HepG2 (cell line): Measurements from ENCODE around the gene METAP1D. TPM values are rescaled to one million over a fixed set of nuclear protein-coding genes. Genes with fewer than 3 reads are reported as not detected.

Experiments used
- ERF ChIP-seq: IDR thresholded peaks from 2 replicates; pipeline ENCODE4 v1.6.1; 2018; ENCODE audit warnings: missing biosample characterization, missing genetic modification reagents
- FOXK1 ChIP-seq: sonication (generic); formaldehyde crosslinking; IDR thresholded peaks from 2 replicates; pipeline ENCODE4 v1.4.0; 2020; ENCODE audit warnings: low read depth, missing genetic modification reagents, borderline replicate concordance
- KMT2B ChIP-seq: IDR thresholded peaks from 2 replicates; pipeline ENCODE4 v1.6.1; 2016; ENCODE audit warnings: missing genetic modification reagents, missing compliant biosample characterization
- PPARG ChIP-seq: conservative IDR thresholded peaks from 2 replicates; pipeline ENCODE4 v1.6.1; 2016; ENCODE audit warnings: missing biosample characterization, missing genetic modification reagents
- RBM22 ChIP-seq: fragments of 200-400 bp; formaldehyde crosslinking; optimal IDR thresholded peaks from 2 replicates; pipeline ENCODE3; 2017; ENCODE audit warnings: mild to moderate bottlenecking, low read length, moderate library complexity
- TBX2 ChIP-seq: sonication (generic); formaldehyde crosslinking; IDR thresholded peaks from 2 replicates; pipeline ENCODE4 v1.5.0; 2020; ENCODE audit warnings: missing genetic modification reagents, mild to moderate bottlenecking, borderline replicate concordance
- ZNF430 ChIP-seq: sonication (generic); formaldehyde crosslinking; IDR thresholded peaks from 2 replicates; pipeline ENCODE4 v1.9.0; 2021; ENCODE audit warnings: mild to moderate bottlenecking, missing genetic modification reagents
- ZNF724P ChIP-seq: sonication (generic); formaldehyde crosslinking; IDR thresholded peaks from 2 replicates; pipeline ENCODE4 v1.8.0; 2022; ENCODE audit warnings: missing genetic modification reagents, borderline replicate concordance
- polyA plus RNA-seq, 8 experiments: library from polyadenylated mRNA; depleted of rRNA in 3 of 8; stranded (reverse) in 7 of 8; unstranded in 1 of 8; fragments of >200 nt; fragmentation: Illumina TruSeq in 4 of 8; extraction: Trizol in 4 of 8; gene quantifications; 2 replicates each; pipeline versions ENCODE4 v1.2.1 to v1.2.3, GENCODE V29; 2011 to 2016; ENCODE audit warnings: low read depth in 4 of 8, missing spikeins in 1 of 8, mixed read lengths in 1 of 8; ENCODE audit not compliant: insufficient read depth in 1 of 8
- total RNA-seq, 5 experiments: library from RNA; depleted of rRNA; stranded (reverse); fragments of >200 nt; fragmentation: Illumina TruSeq; extraction: Trizol; gene quantifications; 2 replicates each; pipeline ENCODE4 v1.2.3, GENCODE V29; 2016; ENCODE audit warnings: low read depth in 1 of 5
- TF ChIP-seq, protein P1 (sequence below): sonication (generic); formaldehyde crosslinking; IDR thresholded peaks from 2 replicates; pipeline ENCODE4 v1.4.0; 2020; ENCODE audit warnings: mild to moderate bottlenecking, missing genetic modification reagents, borderline replicate concordance
- TF ChIP-seq, protein P2 (sequence below): IDR thresholded peaks from 2 replicates; pipeline ENCODE4 v1.6.1; 2016; ENCODE audit warnings: mild to moderate bottlenecking, missing biosample characterization, missing genetic modification reagents
- TF ChIP-seq, protein P3 (sequence below): sonication (generic); formaldehyde crosslinking; IDR thresholded peaks from 2 replicates; pipeline ENCODE4 v1.4.0; 2020; ENCODE audit warnings: mild to moderate bottlenecking, missing genetic modification reagents
- TF ChIP-seq, protein P4 (sequence below): IDR thresholded peaks from 2 replicates; pipeline ENCODE4 v1.6.1; 2012; ENCODE audit warnings: inconsistent platforms
- TF ChIP-seq, protein P5 (sequence below): sonication (generic); formaldehyde crosslinking; IDR thresholded peaks from 2 replicates; pipeline ENCODE4 v1.4.0; 2020; ENCODE audit warnings: missing genetic modification reagents
- TF ChIP-seq, protein P6 (sequence below): sonication (generic); formaldehyde crosslinking; IDR thresholded peaks from 2 replicates; pipeline ENCODE4 v1.5.0; 2020; ENCODE audit warnings: missing genetic modification reagents, mild to moderate bottlenecking, borderline replicate concordance

METAP1D gene
- total and polyA plus RNA-seq, 2 of the 13 experiments (the other 11 are each of a cell fraction or from before 2014, with no cell fraction given) = 14.7 to 21.6 TPM

DNA sequence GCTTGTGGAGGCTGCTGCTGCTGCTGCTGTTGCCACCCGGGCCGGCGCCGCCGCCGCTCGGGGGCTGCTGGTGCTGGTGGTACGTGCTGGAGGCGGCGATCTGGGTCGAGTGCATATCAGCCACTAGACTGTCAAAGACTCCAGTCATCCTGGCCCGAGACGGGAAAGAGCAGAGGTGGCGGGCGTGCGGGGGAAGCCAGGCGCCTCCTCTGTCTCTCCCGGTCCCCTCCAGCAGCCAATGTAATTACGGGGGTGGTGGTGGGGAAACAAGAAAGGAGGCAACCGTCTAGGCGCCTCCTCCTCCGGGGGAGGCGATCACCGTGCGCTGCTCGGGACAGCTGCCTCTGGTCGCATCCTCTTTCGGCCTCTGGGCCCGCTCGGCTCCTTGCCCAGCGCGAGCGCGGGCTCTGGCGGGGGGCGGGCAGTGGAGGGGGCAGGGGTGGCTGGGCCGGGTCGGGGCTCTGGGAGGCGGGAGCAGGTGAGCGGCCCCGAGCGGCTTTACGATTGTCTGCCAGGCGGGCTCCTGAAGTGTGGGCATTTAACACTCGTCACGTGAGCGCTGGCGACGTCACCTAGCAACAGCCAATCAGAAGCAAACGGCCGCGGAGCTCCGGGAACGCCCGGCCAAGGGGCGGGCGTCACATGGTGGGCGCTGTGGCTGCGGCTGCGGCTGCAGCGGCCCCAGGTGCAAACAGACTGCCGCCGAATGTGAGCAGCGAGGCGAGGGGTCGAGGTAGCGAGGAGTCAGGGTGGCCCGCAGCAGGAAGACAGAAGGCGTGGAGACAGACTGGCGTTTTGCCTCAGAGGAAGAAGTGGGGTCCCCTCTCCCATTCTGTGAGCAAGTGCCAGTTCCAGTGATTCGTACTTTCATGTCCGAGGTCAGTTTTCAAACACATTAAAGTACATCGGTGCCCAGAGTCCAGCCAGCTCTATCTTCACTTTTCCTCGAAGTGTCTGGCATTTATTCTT, 102.9 kb downstream of the METAP1D start, which contains the start of gene DLX2 (continued):
- TF ChIP-seq, protein P1, sequence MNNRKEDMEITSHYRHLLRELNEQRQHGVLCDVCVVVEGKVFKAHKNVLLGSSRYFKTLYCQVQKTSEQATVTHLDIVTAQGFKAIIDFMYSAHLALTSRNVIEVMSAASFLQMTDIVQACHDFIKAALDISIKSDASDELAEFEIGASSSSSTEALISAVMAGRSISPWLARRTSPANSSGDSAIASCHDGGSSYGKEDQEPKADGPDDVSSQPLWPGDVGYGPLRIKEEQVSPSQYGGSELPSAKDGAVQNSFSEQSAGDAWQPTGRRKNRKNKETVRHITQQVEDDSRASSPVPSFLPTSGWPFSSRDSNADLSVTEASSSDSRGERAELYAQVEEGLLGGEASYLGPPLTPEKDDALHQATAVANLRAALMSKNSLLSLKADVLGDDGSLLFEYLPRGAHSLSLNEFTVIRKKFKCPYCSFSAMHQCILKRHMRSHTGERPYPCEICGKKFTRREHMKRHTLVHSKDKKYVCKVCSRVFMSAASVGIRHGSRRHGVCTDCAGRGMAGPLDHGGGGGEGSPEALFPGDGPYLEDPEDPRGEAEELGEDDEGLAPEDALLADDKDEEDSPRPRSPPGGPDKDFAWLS (CRISPR knock-in tag) = no peak; the same call in 1 of the 2 replicates
- TF ChIP-seq ZNF724P = peak; percentile 96
- TF ChIP-seq TBX2 (CRISPR knock-in tag) = peak; percentile 75
- peak; percentile 80 for TF ChIP-seq KMT2B (CRISPR knock-in tag)
- TF ChIP-seq, protein P2, sequence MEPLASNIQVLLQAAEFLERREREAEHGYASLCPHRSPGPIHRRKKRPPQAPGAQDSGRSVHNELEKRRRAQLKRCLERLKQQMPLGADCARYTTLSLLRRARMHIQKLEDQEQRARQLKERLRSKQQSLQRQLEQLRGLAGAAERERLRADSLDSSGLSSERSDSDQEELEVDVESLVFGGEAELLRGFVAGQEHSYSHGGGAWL = peak; percentile 96
- TF ChIP-seq, protein P3, sequence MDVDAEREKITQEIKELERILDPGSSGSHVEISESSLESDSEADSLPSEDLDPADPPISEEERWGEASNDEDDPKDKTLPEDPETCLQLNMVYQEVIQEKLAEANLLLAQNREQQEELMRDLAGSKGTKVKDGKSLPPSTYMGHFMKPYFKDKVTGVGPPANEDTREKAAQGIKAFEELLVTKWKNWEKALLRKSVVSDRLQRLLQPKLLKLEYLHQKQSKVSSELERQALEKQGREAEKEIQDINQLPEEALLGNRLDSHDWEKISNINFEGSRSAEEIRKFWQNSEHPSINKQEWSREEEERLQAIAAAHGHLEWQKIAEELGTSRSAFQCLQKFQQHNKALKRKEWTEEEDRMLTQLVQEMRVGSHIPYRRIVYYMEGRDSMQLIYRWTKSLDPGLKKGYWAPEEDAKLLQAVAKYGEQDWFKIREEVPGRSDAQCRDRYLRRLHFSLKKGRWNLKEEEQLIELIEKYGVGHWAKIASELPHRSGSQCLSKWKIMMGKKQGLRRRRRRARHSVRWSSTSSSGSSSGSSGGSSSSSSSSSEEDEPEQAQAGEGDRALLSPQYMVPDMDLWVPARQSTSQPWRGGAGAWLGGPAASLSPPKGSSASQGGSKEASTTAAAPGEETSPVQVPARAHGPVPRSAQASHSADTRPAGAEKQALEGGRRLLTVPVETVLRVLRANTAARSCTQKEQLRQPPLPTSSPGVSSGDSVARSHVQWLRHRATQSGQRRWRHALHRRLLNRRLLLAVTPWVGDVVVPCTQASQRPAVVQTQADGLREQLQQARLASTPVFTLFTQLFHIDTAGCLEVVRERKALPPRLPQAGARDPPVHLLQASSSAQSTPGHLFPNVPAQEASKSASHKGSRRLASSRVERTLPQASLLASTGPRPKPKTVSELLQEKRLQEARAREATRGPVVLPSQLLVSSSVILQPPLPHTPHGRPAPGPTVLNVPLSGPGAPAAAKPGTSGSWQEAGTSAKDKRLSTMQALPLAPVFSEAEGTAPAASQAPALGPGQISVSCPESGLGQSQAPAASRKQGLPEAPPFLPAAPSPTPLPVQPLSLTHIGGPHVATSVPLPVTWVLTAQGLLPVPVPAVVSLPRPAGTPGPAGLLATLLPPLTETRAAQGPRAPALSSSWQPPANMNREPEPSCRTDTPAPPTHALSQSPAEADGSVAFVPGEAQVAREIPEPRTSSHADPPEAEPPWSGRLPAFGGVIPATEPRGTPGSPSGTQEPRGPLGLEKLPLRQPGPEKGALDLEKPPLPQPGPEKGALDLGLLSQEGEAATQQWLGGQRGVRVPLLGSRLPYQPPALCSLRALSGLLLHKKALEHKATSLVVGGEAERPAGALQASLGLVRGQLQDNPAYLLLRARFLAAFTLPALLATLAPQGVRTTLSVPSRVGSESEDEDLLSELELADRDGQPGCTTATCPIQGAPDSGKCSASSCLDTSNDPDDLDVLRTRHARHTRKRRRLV (CRISPR knock-in tag) = peak; percentile 95; the same call in 1 of the 2 replicates
- TF ChIP-seq, protein P4, sequence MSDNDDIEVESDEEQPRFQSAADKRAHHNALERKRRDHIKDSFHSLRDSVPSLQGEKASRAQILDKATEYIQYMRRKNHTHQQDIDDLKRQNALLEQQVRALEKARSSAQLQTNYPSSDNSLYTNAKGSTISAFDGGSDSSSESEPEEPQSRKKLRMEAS = peak; percentile 96
- peak; percentile 70; the same call in 1 of the 2 replicates for TF ChIP-seq FOXK1 (CRISPR knock-in tag)
- TF ChIP-seq, protein P5, sequence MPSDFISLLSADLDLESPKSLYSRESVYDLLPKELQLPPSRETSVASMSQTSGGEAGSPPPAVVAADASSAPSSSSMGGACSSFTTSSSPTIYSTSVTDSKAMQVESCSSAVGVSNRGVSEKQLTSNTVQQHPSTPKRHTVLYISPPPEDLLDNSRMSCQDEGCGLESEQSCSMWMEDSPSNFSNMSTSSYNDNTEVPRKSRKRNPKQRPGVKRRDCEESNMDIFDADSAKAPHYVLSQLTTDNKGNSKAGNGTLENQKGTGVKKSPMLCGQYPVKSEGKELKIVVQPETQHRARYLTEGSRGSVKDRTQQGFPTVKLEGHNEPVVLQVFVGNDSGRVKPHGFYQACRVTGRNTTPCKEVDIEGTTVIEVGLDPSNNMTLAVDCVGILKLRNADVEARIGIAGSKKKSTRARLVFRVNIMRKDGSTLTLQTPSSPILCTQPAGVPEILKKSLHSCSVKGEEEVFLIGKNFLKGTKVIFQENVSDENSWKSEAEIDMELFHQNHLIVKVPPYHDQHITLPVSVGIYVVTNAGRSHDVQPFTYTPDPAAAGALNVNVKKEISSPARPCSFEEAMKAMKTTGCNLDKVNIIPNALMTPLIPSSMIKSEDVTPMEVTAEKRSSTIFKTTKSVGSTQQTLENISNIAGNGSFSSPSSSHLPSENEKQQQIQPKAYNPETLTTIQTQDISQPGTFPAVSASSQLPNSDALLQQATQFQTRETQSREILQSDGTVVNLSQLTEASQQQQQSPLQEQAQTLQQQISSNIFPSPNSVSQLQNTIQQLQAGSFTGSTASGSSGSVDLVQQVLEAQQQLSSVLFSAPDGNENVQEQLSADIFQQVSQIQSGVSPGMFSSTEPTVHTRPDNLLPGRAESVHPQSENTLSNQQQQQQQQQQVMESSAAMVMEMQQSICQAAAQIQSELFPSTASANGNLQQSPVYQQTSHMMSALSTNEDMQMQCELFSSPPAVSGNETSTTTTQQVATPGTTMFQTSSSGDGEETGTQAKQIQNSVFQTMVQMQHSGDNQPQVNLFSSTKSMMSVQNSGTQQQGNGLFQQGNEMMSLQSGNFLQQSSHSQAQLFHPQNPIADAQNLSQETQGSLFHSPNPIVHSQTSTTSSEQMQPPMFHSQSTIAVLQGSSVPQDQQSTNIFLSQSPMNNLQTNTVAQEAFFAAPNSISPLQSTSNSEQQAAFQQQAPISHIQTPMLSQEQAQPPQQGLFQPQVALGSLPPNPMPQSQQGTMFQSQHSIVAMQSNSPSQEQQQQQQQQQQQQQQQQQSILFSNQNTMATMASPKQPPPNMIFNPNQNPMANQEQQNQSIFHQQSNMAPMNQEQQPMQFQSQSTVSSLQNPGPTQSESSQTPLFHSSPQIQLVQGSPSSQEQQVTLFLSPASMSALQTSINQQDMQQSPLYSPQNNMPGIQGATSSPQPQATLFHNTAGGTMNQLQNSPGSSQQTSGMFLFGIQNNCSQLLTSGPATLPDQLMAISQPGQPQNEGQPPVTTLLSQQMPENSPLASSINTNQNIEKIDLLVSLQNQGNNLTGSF (CRISPR knock-in tag) = peak; percentile 98
- peak; percentile 72; the same call in 1 of the 2 replicates for TF ChIP-seq ZNF430 (CRISPR knock-in tag)
- TF ChIP-seq, protein P6, sequence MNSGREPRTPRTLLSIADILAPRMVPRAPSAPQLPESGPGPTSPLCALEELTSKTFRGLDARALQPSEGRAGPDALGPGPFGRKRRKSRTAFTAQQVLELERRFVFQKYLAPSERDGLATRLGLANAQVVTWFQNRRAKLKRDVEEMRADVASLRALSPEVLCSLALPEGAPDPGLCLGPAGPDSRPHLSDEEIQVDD (CRISPR knock-in tag) = peak; percentile 44; the same call in 1 of the 2 replicates
- TF ChIP-seq ERF (CRISPR knock-in tag) = peak; percentile 93
- no peak for TF ChIP-seq RBM22
- peak; percentile 69 for TF ChIP-seq PPARG (CRISPR knock-in tag)
